Stimulated activated CD4-positive, alpha-beta T cell treated with anti-CD3 and anti-CD28 coated beads, Interleukin-1b, Interleukin-23, amount 100 ng/mL, for 48 hours (primary cell): Measurements from ENCODE around the gene TULP1.

Experiments
- DNase-seq: peaks from one replicate; pipeline ENCODE4 v3.0.0-alpha.2; 2020

Gene TULP1

GRCh38 chr6:35496036-35496840 is 16.5 kb downstream of the TULP1 start:
- DNase-seq: no peak

GRCh38 chr6:35495258-35496035 is 17.2 kb downstream of the TULP1 start:
- no peak for DNase-seq

- DNase-seq: no peak
Measured at GRCh38 chr6:35494161-35494563, 18.5 kb downstream of the TULP1 start.

- no peak for DNase-seq
Measured at GRCh38 chr6:35493307-35493983, 19.3 kb downstream of the TULP1 start.

GRCh38 chr6:35492974-35493284 is 19.8 kb downstream of the TULP1 start:
- no peak for DNase-seq

- no peak for DNase-seq
Measured at GRCh38 chr6:35492258-35492973, 20.3 kb downstream of the TULP1 start.

GRCh38 chr6:35491558-35492257 is 21.0 kb downstream of the TULP1 start:
- DNase-seq: no peak

- DNase-seq: no peak
Measured at GRCh38 chr6:35490821-35491557, 21.7 kb downstream of the TULP1 start.

GRCh38 chr6:35489995-35490791 is 22.5 kb downstream of the TULP1 start:
- no peak for DNase-seq

GRCh38 chr6:35489066-35489465 is 23.6 kb downstream of the TULP1 start:
- no peak for DNase-seq

GRCh38 chr6:35488517-35488862 is 24.2 kb downstream of the TULP1 start:
- no peak for DNase-seq

GRCh38 chr6:35487658-35488516 is 24.8 kb downstream of the TULP1 start:
- no peak for DNase-seq

- no peak for DNase-seq
Measured at GRCh38 chr6:35486005-35486925, 26.4 kb downstream of the TULP1 start.

GRCh38 chr6:35485402-35485877 is 27.3 kb downstream of the TULP1 start:
- DNase-seq: no peak

- no peak for DNase-seq
Measured at GRCh38 chr6:35484921-35485392, 27.7 kb downstream of the TULP1 start.

- no peak for DNase-seq
Measured at GRCh38 chr6:35483893-35484645, 28.6 kb downstream of the TULP1 start.

GRCh38 chr6:35483490-35483889 is 29.2 kb downstream of the TULP1 start:
- no peak for DNase-seq

GRCh38 chr6:35483062-35483461 is 29.6 kb downstream of the TULP1 start:
- DNase-seq: no peak
